ENCODE data around the gene ENKD1. TPM values are rescaled to one million over a fixed set of nuclear protein-coding genes. Genes with fewer than 3 reads are reported as not detected.

Gene ENKD1, protein sequence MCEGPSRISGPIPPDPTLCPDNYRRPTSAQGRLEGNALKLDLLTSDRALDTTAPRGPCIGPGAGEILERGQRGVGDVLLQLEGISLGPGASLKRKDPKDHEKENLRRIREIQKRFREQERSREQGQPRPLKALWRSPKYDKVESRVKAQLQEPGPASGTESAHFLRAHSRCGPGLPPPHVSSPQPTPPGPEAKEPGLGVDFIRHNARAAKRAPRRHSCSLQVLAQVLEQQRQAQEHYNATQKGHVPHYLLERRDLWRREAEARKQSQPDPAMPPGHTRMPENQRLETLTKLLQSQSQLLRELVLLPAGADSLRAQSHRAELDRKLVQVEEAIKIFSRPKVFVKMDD
- 24.0 and 28.7 TPM in 2 replicates for total RNA-seq

DNA sequence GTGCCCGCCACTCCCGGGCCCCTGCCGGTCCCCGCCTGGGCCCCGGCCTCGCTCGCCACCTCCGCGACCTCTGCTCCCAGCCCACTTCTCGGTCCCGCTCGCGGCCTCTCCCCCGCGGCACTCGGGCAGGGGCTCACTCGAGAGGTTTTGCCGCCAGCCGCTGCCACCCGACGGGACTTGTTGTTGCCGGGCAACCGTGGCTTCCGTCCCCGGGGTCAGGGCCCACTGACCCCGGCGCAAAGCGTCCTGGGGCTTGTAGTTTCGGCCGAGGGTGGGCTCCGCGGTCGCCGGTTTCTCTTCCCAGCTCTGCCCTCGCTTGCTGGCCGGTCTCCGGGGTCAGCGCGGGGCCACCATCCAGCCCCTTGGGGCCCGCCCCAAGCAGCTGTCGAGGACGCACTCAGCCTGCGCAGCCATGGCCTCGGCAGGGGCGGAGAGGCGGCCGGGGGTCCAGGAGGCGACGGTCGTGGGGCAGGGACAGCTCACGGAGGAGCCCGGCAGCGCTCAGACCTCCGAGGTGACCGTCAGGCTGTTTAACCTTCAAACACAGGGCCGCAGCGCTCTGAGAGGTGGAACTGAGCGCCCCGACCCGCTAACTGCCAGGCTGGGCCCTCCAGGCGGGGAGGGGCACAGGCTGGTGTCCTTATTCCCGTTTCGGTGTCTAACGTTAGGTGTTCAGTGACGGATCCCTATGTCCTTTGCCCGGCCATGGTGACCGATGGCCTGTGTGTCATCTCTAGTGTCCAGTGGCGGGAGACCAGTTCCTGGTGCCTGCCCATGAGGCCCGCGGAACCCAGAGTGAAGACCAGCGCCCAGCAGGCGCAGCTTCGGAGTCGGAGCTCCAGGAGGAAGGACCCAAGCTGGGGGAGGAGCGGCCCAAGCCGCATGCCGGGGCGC, at the start of gene ENKD1, which contains the start of gene C16orf86:
Gene ENKD1, minus strand, starts transcription at position 192 of the 894 bp plus-strand sequence. CDS start 308 bp downstream, outside the sequence.
Gene C16orf86, plus strand, starts transcription at position 256 of the 894 bp plus-strand sequence. Its CDS starts 157 bp downstream, at position 413.
- TF ChIP-seq, protein P1, sequence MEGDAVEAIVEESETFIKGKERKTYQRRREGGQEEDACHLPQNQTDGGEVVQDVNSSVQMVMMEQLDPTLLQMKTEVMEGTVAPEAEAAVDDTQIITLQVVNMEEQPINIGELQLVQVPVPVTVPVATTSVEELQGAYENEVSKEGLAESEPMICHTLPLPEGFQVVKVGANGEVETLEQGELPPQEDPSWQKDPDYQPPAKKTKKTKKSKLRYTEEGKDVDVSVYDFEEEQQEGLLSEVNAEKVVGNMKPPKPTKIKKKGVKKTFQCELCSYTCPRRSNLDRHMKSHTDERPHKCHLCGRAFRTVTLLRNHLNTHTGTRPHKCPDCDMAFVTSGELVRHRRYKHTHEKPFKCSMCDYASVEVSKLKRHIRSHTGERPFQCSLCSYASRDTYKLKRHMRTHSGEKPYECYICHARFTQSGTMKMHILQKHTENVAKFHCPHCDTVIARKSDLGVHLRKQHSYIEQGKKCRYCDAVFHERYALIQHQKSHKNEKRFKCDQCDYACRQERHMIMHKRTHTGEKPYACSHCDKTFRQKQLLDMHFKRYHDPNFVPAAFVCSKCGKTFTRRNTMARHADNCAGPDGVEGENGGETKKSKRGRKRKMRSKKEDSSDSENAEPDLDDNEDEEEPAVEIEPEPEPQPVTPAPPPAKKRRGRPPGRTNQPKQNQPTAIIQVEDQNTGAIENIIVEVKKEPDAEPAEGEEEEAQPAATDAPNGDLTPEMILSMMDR (IDR thresholded peaks at IDR 0.05; ENCODE audit: insufficient read depth, low read length, poor library complexity, severe bottlenecking), result no peak
- peak; percentile 34 for DNase-seq (ENCODE audit: low read depth)
- Histone ChIP-seq H3K4me3 (ENCODE audit: low read depth, low read length) (peak within 1 kb of the TSS; percentile 61), H3K36me3 (ENCODE audit: control insufficient read depth, insufficient read depth, low read length) (peaks cover 2% of the 10 kb centered on the region), H3K27me3 (ENCODE audit: control insufficient read depth, insufficient read depth, low read length) (no peaks in the 10 kb centered on the region)

DNA sequence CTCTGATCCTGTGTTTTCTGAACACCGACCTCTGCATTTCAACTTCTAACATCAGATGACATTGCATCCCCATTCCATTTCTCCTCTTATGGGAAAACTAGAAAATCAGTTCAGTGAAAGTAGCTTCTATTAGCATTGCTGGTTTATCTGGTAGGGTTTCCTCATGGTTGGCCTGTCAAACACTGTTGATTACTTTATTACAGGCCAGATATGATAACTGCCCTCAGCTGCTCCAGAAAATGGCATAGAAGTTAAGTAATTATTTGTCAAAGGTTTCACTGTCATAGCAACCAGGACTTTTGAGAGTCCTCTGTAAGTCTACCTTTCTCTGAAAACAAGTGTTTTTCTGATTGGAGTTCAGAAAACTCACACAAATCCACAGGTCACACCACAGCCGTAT, 49.5 kb upstream of the ENKD1 start:
- H3K4me3 ChIP-seq (ENCODE audit: low read depth, low read length), result no peak overlapping the region
- TF ChIP-seq, protein P1 (IDR thresholded peaks at IDR 0.05; ENCODE audit: insufficient read depth, low read length, poor library complexity, severe bottlenecking), result no peak
- DNase-seq (ENCODE audit: low read depth), result no peak
- no peaks in the 10 kb centered on the region for H3K27me3 ChIP-seq (ENCODE audit: control insufficient read depth, insufficient read depth, low read length)
- no peaks in the 10 kb centered on the region for H3K36me3 ChIP-seq (ENCODE audit: control insufficient read depth, insufficient read depth, low read length)

DNA sequence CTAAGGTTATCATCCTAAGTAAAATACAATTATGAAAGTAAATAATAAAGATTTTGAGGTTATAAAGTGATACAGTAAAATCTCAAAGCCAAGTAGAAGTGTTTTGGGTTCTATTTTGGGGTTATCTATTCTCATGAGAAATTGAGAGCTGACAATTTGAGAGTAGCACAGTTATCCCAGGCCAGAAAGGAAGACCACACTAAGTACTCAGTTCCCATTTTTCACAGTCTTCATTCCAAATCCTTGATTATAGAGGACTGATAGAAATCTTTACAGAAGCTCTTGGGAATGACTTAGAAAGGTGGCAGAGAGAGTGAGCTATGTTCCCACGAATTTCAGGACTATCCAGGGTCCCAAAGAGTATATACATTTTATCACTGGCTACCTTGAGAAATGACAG, 48.0 kb upstream of the ENKD1 start:
- no peak for DNase-seq (ENCODE audit: low read depth)

DNA sequence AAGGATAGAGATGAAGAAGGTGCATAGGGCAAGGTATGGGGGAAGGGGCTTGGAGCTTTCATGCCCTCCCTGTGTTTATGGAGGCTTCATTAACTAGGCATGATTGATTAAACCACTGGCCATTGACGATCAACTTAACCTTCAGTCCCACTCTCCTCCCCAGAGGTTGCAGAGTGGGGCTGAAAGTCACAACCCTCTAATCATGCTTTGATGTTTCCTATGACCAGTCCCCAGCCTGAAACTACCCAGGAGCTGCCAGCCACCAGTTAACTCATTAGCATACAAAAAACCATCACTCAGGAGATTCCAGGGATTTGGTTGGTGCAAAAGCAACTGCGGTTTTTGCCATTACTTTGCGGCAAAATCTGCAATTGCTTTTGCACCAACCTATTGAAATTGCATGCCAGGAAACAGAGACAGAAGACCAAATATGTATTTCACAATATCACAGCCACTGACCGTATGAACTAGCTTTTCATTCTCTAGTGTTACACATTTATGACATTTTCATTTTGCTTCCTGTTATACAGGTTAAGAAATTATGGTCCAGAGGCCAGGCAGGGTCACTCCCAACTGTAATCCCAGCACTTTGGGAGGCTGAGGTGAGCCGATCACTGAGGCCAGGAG, 47.2 kb upstream of the ENKD1 start:
- Histone ChIP-seq H3K4me3 (ENCODE audit: low read depth, low read length) (no peak overlapping the region), H3K36me3 (ENCODE audit: control insufficient read depth, insufficient read depth, low read length) (no peaks in the 10 kb centered on the region), H3K27me3 (ENCODE audit: control insufficient read depth, insufficient read depth, low read length) (no peaks in the 10 kb centered on the region)
- no peak for DNase-seq (ENCODE audit: low read depth)
- TF ChIP-seq, protein P1 (IDR thresholded peaks at IDR 0.05; ENCODE audit: insufficient read depth, low read length, poor library complexity, severe bottlenecking), result no peak

More for the DNA sequence above, 48.0 kb upstream of the ENKD1 start:
- H3K4me3 ChIP-seq (ENCODE audit: low read depth, low read length), result no peak overlapping the region
- no peaks in the 10 kb centered on the region for H3K27me3 ChIP-seq (ENCODE audit: control insufficient read depth, insufficient read depth, low read length)
- TF ChIP-seq, protein P1 (IDR thresholded peaks at IDR 0.05; ENCODE audit: insufficient read depth, low read length, poor library complexity, severe bottlenecking), result no peak
- H3K36me3 ChIP-seq (ENCODE audit: control insufficient read depth, insufficient read depth, low read length), result no peaks in the 10 kb centered on the region

DNA sequence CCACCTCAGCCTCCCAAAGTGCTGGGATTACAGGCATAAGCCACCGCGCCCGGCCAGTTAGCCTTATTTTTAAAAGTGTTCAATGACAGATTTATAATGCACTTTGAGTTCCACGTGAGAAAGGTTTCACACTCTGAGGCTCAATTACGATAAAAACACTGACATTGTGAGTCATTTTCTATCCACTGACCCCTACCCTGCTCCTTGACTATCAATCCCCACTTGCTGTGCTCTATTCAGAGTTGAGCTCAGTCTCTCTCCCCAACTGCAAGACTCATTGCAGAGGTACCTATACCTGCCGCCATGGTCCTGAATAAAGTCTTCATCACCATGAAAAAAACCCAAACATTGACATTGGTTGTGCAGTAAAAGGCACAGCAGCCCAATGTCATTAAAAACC, 44.1 kb upstream of the ENKD1 start:
- no peak for DNase-seq (ENCODE audit: low read depth)
- Histone ChIP-seq H3K36me3 (ENCODE audit: control insufficient read depth, insufficient read depth, low read length) (no peaks in the 10 kb centered on the region), H3K4me3 (ENCODE audit: low read depth, low read length) (no peak overlapping the region), H3K27me3 (ENCODE audit: control insufficient read depth, insufficient read depth, low read length) (no peaks in the 10 kb centered on the region)
- TF ChIP-seq, protein P1 (IDR thresholded peaks at IDR 0.05; ENCODE audit: insufficient read depth, low read length, poor library complexity, severe bottlenecking), result no peak

Data from kidney epithelial cell (primary cell).